Neural crest cell (in vitro differentiated cells): ENCODE results near the gene TUNAR. TPM values are rescaled to one million over a fixed set of nuclear protein-coding genes. Genes with fewer than 3 reads are reported as not detected.

Experiments used
- DNase-seq: peaks from one replicate; pipeline ENCODE4 v3.0.0; 2021; ENCODE audit warnings: low read depth, mixed read lengths, low spot score
- H3K27ac Mint-ChIP-seq: one replicate; pipeline ENCODE4 v1.8.0; 2021; ENCODE audit warnings: mild to moderate bottlenecking, mixed read lengths; ENCODE audit not compliant: unreplicated experiment
- H3K27me3 Mint-ChIP-seq: 2 replicates; pipeline ENCODE4 v1.8.0; 2021; ENCODE audit warnings: low read depth, mild to moderate bottlenecking, mixed read lengths
- H3K36me3 Mint-ChIP-seq: 2 replicates; pipeline ENCODE4 v1.8.0; 2021; ENCODE audit warnings: low read depth, mild to moderate bottlenecking, mixed read lengths
- H3K4me1 Mint-ChIP-seq: 2 replicates; pipeline ENCODE4 v1.8.0; 2021; ENCODE audit warnings: mixed read lengths
- H3K4me3 Mint-ChIP-seq: one replicate; pipeline ENCODE4 v1.8.0; 2021; ENCODE audit warnings: mild to moderate bottlenecking, mixed read lengths
- H3K9me3 Mint-ChIP-seq: 2 replicates; pipeline ENCODE4 v1.8.0; 2021; ENCODE audit warnings: mixed read lengths
- CTCF ChIP-seq: fragments of 200-600 bp; sonication (generic); conservative IDR thresholded peaks from 2 replicates; pipeline ENCODE4 v1.5.0; 2021; ENCODE audit warnings: antibody characterized with exemption, mild to moderate bottlenecking
- total RNA-seq: library from RNA; stranded (reverse); gene quantifications from 2 replicates; pipeline ENCODE4 v1.2.1, GENCODE V29; 2021

The TUNAR gene
- total RNA-seq, 1 donor from 2014 or later = 4.7 TPM

- H3K4me1 Mint-ChIP-seq = peaks cover 20% of the 10 kb centered on the region
- no peak overlapping the region for H3K27ac Mint-ChIP-seq
- no peak overlapping the region for H3K4me3 Mint-ChIP-seq
- H3K36me3 Mint-ChIP-seq = no peaks in the 10 kb centered on the region
- peaks cover 5% of the 10 kb centered on the region for H3K9me3 Mint-ChIP-seq
- TF ChIP-seq CTCF = no peak
- DNase-seq = no peak
- H3K27me3 Mint-ChIP-seq = no peaks in the 10 kb centered on the region
Observed at GRCh38 chr14:95838862-95839261, 37.8 kb upstream of the TUNAR start.

GRCh38 chr14:95840094-95840700 is 36.4 kb upstream of the TUNAR start:
- TF ChIP-seq CTCF = no peak
- Mint-ChIP-seq H3K4me3 (no peak overlapping the region), H3K27me3 (no peaks in the 10 kb centered on the region), H3K27ac (no peak overlapping the region), H3K36me3 (no peaks in the 10 kb centered on the region), H3K9me3 (peaks cover 5% of the 10 kb centered on the region), H3K4me1 (peaks cover 8% of the 10 kb centered on the region)
- no peak for DNase-seq

GRCh38 chr14:95841668-95842067 is 35.0 kb upstream of the TUNAR start:
- TF ChIP-seq CTCF = no peak
- H3K27ac Mint-ChIP-seq = no peak overlapping the region
- no peaks in the 10 kb centered on the region for H3K36me3 Mint-ChIP-seq
- no peak overlapping the region for H3K4me3 Mint-ChIP-seq
- H3K4me1 Mint-ChIP-seq = no peaks in the 10 kb centered on the region
- no peaks in the 10 kb centered on the region for H3K9me3 Mint-ChIP-seq
- no peaks in the 10 kb centered on the region for H3K27me3 Mint-ChIP-seq
- no peak for DNase-seq

GRCh38 chr14:95849761-95850160 is 26.9 kb upstream of the TUNAR start:
- H3K9me3 Mint-ChIP-seq = peaks cover 5% of the 10 kb centered on the region
- H3K36me3 Mint-ChIP-seq = no peaks in the 10 kb centered on the region
- no peak overlapping the region for H3K4me3 Mint-ChIP-seq
- H3K27ac Mint-ChIP-seq = no peak overlapping the region
- peaks cover 8% of the 10 kb centered on the region for H3K4me1 Mint-ChIP-seq
- no peak for DNase-seq
- peaks cover 21% of the 10 kb centered on the region for H3K27me3 Mint-ChIP-seq
- TF ChIP-seq CTCF = no peak

- Mint-ChIP-seq H3K4me3 (no peak overlapping the region), H3K27ac (no peak overlapping the region), H3K36me3 (no peaks in the 10 kb centered on the region), H3K27me3 (peaks cover 21% of the 10 kb centered on the region), H3K4me1 (peaks cover 8% of the 10 kb centered on the region), H3K9me3 (peaks cover 5% of the 10 kb centered on the region)
- no peak for DNase-seq
- TF ChIP-seq CTCF = no peak
Observed at GRCh38 chr14:95850429-95850828, 26.2 kb upstream of the TUNAR start.
